ENCODE data around the gene TSHZ2.

Gene TSHZ2

DNA sequence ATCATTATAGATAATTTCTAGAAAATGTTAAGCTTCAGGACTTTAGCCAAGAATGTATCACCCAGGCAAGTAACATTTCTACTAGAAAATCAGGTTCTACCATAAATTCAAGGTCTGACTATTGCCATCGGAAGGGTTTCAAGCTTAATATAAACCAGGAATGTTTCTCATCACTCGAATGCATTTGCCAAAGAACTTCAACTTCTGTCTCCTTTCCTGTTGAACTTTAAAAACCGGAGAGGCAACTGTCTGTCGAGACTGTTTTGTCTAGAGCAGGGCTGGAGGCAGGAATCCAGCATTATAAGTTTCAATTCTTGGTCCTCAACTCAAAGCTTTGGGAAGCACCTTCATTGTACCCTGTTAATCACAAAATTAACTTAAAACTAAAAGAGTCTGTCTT, 356.8 kb downstream of the TSHZ2 start:
- DNase-seq, result no peak
- Mint-ChIP-seq H3K4me3 (no peak overlapping the region), H3K27ac (no peak overlapping the region), H3K9me3 (no peaks in the 10 kb centered on the region), H3K36me3 (ENCODE audit: low read depth) (peaks cover 4% of the 10 kb centered on the region), H3K27me3 (no peaks in the 10 kb centered on the region), H3K4me1 (ENCODE audit: low read depth) (peaks cover 2% of the 10 kb centered on the region)

DNA sequence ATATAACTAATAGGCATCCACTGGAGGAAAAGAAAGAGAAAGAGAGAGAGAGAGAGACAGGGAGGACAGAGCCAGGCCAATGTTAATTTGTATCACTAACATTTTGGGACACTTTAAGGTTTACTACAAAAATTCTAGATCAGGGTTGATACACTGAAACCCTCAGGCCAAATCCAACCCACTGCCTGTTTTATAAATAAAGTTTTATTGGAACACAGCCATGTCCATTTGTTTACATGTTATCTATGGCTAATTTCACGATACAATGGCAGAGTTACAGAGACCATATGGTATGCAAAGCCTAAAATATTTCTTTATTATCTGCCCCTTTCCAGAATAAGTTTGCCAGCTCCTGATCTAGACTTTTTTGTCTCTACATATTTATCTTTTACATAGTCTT, 357.6 kb downstream of the TSHZ2 start:
- H3K36me3 Mint-ChIP-seq (ENCODE audit: low read depth), result peaks cover 4% of the 10 kb centered on the region
- H3K27ac Mint-ChIP-seq, result no peak overlapping the region
- H3K9me3 Mint-ChIP-seq, result no peaks in the 10 kb centered on the region
- no peak for DNase-seq
- no peaks in the 10 kb centered on the region for H3K27me3 Mint-ChIP-seq
- no peak overlapping the region for H3K4me3 Mint-ChIP-seq
- peaks cover 2% of the 10 kb centered on the region for H3K4me1 Mint-ChIP-seq (ENCODE audit: low read depth)

DNA sequence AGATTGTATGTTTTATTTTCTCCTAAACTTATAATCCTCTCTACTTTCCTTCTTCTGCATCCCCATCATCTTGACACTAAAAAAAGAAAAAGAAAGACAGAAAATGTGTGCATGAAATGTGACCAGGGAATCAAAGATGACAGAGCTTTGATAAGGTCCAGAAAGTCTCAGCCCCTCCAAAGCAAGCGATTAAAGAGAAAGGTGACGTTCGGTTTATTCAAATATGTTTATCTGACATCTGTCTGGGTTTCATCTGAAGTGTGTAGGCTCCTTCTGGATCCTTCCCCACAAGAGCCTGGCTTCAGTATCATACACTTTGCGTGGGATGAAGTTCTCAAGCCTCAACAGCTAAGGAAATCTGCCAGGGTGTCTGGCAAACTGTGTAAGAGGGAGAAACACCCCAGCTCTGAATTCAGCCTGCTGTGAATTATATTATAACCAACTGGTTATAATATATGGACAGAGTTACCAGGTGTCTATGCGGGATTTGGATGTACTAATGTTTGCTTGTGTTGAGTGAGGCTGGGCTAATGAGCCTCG, 358.5 kb downstream of the TSHZ2 start:
- Mint-ChIP-seq H3K27me3 (no peaks in the 10 kb centered on the region), H3K9me3 (no peaks in the 10 kb centered on the region), H3K27ac (no peak overlapping the region), H3K4me1 (ENCODE audit: low read depth) (peaks cover 2% of the 10 kb centered on the region), H3K36me3 (ENCODE audit: low read depth) (no peaks in the 10 kb centered on the region), H3K4me3 (no peak overlapping the region)
- DNase-seq, result no peak

DNA sequence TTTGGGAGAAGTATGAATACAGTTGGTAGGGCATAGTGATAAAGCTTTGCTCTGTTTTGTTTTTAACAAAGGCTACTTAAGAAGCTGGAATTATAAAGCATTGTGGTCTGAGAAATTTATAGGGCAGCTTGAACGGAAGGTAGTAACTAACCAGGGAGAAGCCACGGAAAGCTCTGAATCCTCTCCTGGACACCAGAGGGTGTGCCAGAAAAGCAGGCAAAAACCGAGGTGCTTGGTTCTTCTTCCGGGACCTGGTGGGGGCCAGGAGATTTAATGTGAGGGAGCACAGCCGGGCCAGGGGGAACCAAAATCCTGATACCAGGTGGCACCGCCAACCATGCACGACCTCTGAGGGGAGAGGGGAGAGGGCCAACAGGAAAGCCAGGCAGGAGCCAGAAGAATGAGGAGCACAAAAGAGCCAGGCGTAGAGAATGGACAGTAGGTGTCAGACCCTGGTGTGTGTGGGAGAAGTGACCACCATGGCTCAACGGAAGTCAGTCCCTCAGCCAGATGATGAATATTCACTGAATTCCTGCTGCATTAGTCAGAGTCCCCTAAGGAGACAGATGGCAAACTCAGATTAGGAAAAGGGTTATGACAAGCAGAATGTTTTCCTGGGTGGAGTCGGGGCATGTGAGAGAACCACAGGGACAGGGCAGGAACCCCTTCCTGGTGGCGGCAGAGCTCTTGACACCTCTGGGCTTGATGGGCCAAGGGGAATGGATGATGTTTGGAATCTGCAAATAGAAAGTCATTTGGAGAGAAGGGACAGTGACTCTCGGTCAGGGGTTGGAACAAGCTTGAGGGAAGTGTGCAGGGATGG, 359.2 kb downstream of the TSHZ2 start:
- Mint-ChIP-seq H3K4me1 (ENCODE audit: low read depth) (peaks cover 2% of the 10 kb centered on the region), H3K4me3 (no peak overlapping the region), H3K27ac (no peak overlapping the region), H3K27me3 (no peaks in the 10 kb centered on the region), H3K9me3 (no peaks in the 10 kb centered on the region), H3K36me3 (ENCODE audit: low read depth) (no peaks in the 10 kb centered on the region)
- DNase-seq, result no peak

DNA sequence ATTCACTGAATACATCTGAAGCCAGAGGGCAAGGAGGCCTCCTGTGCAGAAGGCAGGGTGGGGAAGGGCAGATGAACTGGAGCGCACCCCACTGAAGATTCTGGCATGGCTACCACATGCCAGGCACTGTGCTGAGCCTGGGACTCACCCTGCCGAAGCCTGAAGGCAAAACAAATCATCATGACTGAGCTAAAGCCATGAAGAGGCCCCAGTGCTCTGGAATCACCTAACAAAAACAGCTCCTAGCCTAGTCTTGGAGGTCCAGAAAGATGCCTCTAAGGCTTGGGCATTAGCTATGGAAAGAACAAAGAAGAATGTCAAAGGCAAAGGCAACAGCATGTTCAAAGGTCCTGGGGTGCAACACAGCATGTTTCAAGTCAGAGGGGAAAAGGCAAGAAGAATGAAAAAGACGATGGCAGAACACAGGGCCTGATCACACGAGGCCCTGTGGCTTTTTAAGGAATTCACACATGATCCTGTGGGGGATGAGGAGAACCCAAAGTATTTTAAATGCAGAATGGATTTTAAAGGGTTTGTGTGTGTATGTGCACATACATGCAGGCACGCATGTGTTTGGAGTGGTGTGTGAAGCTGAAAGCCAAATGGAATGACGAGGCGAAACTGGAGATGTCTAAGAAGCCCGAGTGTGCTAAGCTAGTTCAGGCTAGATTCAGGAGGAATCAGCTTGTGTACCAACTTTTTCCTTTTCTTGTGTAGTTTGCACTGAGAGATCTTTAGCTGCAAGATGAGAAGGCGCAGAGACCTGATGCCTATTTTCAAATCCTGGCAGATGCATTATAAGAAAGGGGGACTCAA, 360.1 kb downstream of the TSHZ2 start:
- Mint-ChIP-seq H3K4me3 (no peak overlapping the region), H3K36me3 (ENCODE audit: low read depth) (no peaks in the 10 kb centered on the region), H3K27ac (no peak overlapping the region), H3K4me1 (ENCODE audit: low read depth) (peaks cover 2% of the 10 kb centered on the region), H3K27me3 (no peaks in the 10 kb centered on the region), H3K9me3 (no peaks in the 10 kb centered on the region)
- no peak for DNase-seq

DNA sequence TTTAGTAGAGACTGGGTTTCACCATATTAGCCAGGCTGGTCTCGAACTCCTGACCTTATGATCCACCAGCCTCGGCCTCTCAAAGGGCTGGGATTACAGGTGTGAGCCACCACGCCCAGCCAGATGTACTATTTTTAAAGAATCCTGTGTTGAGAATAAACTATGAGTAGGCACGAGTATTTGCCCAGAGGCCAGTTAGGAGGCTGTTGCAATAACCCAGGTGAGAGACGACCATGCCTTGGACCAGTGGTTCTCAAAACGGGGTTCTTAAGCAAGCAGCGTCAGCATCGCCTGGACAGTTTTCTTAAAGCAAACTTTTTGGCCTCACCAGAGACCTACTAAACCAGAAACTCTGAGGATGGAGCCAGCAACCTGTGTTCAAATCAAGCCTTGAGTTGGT, 362.7 kb downstream of the TSHZ2 start:
- Mint-ChIP-seq H3K4me3 (no peak overlapping the region), H3K27me3 (no peaks in the 10 kb centered on the region), H3K27ac (no peak overlapping the region), H3K4me1 (ENCODE audit: low read depth) (no peaks in the 10 kb centered on the region), H3K9me3 (no peaks in the 10 kb centered on the region), H3K36me3 (ENCODE audit: low read depth) (no peaks in the 10 kb centered on the region)
- no peak for DNase-seq

DNA sequence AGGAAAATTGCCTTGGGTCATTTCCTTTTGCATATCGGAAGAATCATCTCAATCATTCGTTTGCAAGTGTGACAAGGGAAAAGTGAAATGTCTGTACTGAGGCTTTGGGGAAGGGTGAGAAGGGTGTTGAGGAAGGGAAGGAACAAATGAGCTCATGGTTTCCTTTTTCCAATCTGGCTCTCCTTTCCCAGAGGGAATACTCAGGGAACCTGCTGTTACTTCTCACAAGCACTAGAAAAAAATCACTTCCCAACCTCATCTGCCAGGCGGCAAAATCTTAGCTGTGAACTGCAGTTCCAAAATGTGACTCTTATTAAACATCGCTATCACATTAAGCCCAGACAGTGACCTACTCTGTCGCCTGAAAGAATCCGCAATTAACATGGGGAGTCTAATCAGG, 363.4 kb downstream of the TSHZ2 start:
- Mint-ChIP-seq H3K4me1 (ENCODE audit: low read depth) (no peaks in the 10 kb centered on the region), H3K27me3 (no peaks in the 10 kb centered on the region), H3K4me3 (no peak overlapping the region), H3K9me3 (no peaks in the 10 kb centered on the region), H3K36me3 (ENCODE audit: low read depth) (no peaks in the 10 kb centered on the region), H3K27ac (no peak overlapping the region)
- DNase-seq, result no peak

DNA sequence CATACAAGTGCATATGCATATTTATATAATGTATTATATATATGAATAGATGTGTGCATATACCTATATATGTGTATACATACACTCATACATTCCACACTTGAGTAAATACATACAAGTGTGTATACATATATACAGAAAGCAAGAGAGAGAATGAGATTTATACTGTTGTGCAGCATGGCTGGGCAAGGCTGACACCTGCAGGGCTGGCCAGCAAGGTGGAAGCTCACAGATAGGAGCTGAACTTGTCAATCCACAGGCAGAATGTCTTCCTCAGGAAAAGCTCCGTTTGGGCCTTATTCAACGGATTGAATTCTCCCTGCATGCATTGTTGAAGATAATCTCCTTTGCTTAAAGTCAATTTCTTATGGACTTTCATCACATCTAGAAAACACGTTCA, 364.7 kb downstream of the TSHZ2 start:
- H3K9me3 Mint-ChIP-seq, result no peaks in the 10 kb centered on the region
- H3K36me3 Mint-ChIP-seq (ENCODE audit: low read depth), result no peaks in the 10 kb centered on the region
- no peak for DNase-seq
- no peak overlapping the region for H3K4me3 Mint-ChIP-seq
- H3K4me1 Mint-ChIP-seq (ENCODE audit: low read depth), result no peaks in the 10 kb centered on the region
- H3K27me3 Mint-ChIP-seq, result no peaks in the 10 kb centered on the region
- H3K27ac Mint-ChIP-seq, result no peak overlapping the region

DNA sequence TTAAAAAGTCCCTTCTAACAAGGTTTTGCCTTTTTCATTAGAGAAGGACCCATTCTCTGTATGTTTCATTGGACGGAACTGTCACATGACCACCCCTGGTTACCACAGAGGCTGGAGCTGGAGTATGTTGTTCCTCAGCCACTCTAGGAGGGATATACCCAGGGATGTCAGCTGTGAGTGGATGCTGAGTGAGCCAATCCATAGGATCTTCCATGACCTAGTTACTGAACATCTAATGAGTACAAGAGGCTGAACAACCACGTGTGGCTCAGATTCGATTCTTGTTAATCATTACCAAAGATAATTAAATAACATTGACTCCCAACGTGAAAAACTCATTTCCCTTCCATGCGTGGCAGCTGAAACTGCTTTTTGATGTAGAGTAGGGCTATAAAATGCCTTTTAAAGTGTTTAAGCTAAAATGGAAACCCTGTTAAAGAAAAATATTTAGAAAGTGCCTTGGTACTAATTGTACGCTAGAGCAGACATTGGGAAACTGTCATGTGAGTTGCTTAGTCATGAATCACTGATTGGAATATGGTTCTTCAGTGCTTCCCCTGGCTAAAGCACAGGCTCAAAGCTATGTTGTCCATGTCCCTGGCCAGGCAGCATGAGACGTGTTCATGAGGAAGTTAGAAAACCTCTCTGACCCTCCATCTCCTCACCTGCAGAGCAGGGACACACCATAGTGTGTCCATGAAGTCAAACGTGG, 365.4 kb downstream of the TSHZ2 start:
- no peak overlapping the region for H3K27ac Mint-ChIP-seq
- H3K9me3 Mint-ChIP-seq, result no peaks in the 10 kb centered on the region

DNA sequence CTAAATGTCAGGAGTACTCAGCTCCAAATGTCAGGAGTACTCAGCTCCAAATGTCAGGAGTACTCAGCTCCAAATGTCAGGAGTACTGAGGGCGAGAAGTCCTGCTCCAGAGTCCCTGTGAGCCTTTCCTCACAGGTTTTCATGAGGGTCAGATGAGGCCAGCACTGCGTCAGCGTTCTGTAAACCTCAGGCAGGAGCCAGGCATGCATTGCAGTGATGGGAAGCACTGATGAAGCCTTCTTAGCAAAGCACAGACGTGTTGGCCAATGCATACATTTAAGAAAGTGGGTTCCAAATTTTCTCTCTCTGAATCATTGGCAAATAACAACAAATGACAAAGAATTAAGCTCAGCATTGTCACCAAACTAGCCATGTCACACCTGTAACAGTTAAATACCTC, 366.6 kb downstream of the TSHZ2 start:
- H3K4me3 Mint-ChIP-seq, result no peak overlapping the region
- H3K9me3 Mint-ChIP-seq, result no peaks in the 10 kb centered on the region
- no peaks in the 10 kb centered on the region for H3K4me1 Mint-ChIP-seq (ENCODE audit: low read depth)
- no peak for DNase-seq
- no peaks in the 10 kb centered on the region for H3K36me3 Mint-ChIP-seq (ENCODE audit: low read depth)
- H3K27me3 Mint-ChIP-seq, result no peaks in the 10 kb centered on the region
- H3K27ac Mint-ChIP-seq, result no peak overlapping the region

More for the DNA sequence above, 365.4 kb downstream of the TSHZ2 start:
- H3K36me3 Mint-ChIP-seq (ENCODE audit: low read depth), result no peaks in the 10 kb centered on the region
- no peak overlapping the region for H3K4me3 Mint-ChIP-seq
- H3K4me1 Mint-ChIP-seq (ENCODE audit: low read depth), result no peaks in the 10 kb centered on the region
- no peak for DNase-seq
- H3K27me3 Mint-ChIP-seq, result no peaks in the 10 kb centered on the region

DNA sequence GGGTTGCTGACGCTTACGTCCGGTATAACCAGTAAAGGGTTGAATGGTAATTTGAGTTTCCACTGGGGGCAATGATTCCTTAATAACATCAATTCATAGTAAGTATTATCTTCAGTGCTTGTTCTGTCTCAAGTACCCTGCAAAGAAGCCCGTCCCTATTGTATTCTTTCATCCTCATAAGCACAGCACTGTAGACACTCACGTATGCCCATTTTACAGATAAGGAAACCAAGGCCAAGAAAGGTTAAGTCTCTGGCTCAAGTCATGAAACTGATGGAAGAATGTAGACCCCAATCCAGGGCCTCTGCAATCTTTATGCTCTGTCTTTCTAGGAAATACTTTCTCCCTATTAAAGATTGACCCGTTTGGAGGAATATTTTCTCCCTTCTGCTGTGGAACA, 370.3 kb downstream of the TSHZ2 start:
- no peak for DNase-seq
- H3K27ac Mint-ChIP-seq, result no peak overlapping the region
- H3K4me1 Mint-ChIP-seq (ENCODE audit: low read depth), result no peaks in the 10 kb centered on the region
- H3K4me3 Mint-ChIP-seq, result no peak overlapping the region
- no peaks in the 10 kb centered on the region for H3K36me3 Mint-ChIP-seq (ENCODE audit: low read depth)
- no peaks in the 10 kb centered on the region for H3K9me3 Mint-ChIP-seq
- no peaks in the 10 kb centered on the region for H3K27me3 Mint-ChIP-seq

DNA sequence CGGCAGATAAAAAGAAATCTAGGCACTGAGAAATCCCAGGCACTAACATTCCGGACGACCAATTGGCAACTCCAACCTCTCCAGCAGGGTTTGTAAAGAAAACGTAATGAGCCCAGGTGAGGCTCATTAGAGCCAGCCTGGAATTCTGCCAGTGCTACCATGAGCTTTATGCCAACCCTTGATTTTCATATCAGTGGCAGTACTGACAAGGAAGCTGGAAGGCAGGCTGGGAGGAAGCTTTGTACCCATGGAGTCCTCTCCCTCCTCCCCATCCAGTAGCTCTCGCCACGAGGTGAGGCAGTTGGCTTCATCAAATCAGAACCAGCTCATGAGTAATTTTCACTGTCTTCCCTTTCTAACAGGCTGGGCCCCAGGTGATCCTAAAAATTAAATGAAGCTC, 371.3 kb downstream of the TSHZ2 start:
- Mint-ChIP-seq H3K4me1 (ENCODE audit: low read depth) (no peaks in the 10 kb centered on the region), H3K4me3 (no peak overlapping the region), H3K27me3 (peaks cover 2% of the 10 kb centered on the region), H3K36me3 (ENCODE audit: low read depth) (peaks cover under 1% of the 10 kb centered on the region), H3K27ac (no peak overlapping the region), H3K9me3 (no peaks in the 10 kb centered on the region)
- DNase-seq, result no peak

DNA sequence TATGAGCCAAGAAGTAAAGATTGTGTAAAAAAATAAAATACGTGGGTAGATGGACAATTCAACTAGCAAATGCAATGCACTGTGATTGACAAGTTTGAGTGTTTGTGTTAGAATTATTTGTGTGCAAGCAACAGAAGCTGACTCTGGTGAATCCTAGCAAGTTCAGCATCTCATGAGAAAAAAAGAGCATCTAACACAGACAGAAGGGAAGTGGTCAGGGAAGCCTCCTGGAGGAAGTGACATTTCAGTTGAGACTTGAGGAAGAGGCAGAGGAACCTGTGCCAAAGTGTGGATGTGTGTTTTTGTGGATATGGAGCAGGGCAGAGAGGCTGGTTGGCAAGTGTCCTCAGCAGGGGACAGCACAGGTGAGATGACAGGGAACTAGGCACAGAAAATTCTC, 372.7 kb downstream of the TSHZ2 start:
- Mint-ChIP-seq H3K27me3 (peaks cover 2% of the 10 kb centered on the region), H3K4me3 (no peak overlapping the region), H3K9me3 (no peaks in the 10 kb centered on the region), H3K4me1 (ENCODE audit: low read depth) (no peaks in the 10 kb centered on the region), H3K27ac (no peak overlapping the region), H3K36me3 (ENCODE audit: low read depth) (peaks cover 4% of the 10 kb centered on the region)
- no peak for DNase-seq

DNA sequence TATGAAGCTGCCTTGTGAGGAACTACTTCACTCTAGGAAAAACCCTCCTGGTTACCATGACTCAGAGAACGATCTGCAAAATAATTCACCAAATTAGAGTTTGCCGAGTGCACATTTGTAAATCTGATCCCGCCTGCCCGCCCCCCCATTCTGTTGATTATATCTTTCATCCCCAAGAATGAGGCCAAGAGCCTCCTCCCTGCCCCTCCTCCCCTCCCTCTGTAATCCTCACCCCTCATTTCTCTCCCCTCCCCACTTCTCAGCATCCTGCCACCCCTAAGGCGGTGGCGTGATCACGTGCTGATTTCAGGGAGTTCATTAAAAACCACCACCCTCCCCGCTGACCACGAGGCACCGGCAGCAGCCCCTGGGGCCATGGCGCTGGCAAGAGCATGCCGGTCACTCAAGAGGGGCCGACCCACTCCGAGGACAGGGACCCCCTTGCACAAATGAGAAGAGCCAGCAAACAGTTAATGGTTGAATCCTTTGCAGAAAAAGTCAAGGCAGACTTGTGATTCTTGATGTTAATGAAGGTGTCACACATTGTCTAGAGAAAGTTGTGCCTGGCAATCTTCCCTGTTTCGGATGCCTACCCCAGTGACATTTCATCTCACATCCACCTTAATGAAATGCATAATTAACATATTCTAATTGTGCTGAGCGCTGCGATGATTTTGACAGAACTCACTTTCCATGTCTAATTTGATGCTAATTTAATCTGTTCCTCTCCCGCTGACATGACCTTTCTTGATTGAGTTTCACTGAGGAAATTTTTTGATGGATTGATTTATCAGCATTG, 373.6 kb downstream of the TSHZ2 start:
- no peak for DNase-seq
- no peak overlapping the region for H3K27ac Mint-ChIP-seq
- no peaks in the 10 kb centered on the region for H3K4me1 Mint-ChIP-seq (ENCODE audit: low read depth)
- H3K4me3 Mint-ChIP-seq, result no peak overlapping the region
- H3K36me3 Mint-ChIP-seq (ENCODE audit: low read depth), result peaks cover 7% of the 10 kb centered on the region
- H3K27me3 Mint-ChIP-seq, result peaks cover 2% of the 10 kb centered on the region
- H3K9me3 Mint-ChIP-seq, result no peaks in the 10 kb centered on the region

Measured in activated T-cell treated with anti-CD3 and anti-CD28 coated beads, Interleukin-2, amount 50 U/mL, for 24 hours (primary cell).